ENCODE results near the gene MACROD2. TPM values are rescaled to one million over a fixed set of nuclear protein-coding genes. Genes with fewer than 3 reads are reported as not detected.

MACROD2 gene
- polyA plus RNA-seq, 1 donor from 2014 or later, result 23.2 TPM

DNA sequence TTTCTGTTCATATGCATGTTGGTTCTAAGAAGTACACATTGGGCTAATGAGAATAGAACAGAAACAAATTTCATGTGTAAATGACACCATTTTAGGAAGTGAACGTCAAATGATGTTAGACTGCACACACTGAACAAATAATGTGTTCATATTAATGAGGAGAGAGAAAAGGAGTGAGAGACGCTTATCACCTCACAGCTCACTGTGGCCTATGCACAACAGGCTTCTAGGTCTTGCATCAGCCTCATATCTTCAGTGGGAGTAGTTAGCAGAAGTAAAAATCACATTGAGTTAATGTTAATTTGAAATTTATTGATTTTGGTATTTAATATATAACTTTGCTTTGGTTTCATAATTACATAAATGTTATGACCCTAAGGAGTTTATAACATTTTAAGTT is 454.9 kb downstream of the MACROD2 start:
- Histone ChIP-seq H4K20me1 (ENCODE audit: insufficient read depth) (no peaks in the 10 kb centered on the region), H3K9me2 (ENCODE audit: insufficient read depth, low read length) (no peaks in the 10 kb centered on the region), H3F3A (ENCODE audit: insufficient read depth, low read length, poor library complexity, severe bottlenecking) (no peaks in the 10 kb centered on the region), H3K4me3 (ENCODE audit: low read length) (no peak overlapping the region), H3K27ac (ENCODE audit: low read length) (no peak overlapping the region), H3K27me3 (ENCODE audit: insufficient read depth, low read depth, low read length) (no peaks in the 10 kb centered on the region), H3K9me3 (ENCODE audit: low read length) (no peaks in the 10 kb centered on the region), H2AFZ (ENCODE audit: low read depth, low read length) (no peak overlapping the region), H3K36me3 (ENCODE audit: insufficient read depth, low read length) (no peaks in the 10 kb centered on the region), H3K4me2 (ENCODE audit: low read length) (no peak overlapping the region), H3K79me2 (replicated peaks; ENCODE audit: insufficient read depth, low read length) (no peaks in the 10 kb centered on the region), H3K9ac (ENCODE audit: low read length) (no peak overlapping the region)
- TF ChIP-seq TAF1 (IDR thresholded peaks at IDR 0.05; ENCODE audit: low read depth) (no peak), SMC3 (conservative IDR thresholded peaks at IDR 0.05; ENCODE audit: poor library complexity) (no peak), POLR2AphosphoS5 (IDR thresholded peaks at IDR 0.05) (no peak), MXI1 (conservative IDR thresholded peaks at IDR 0.05; ENCODE audit: poor library complexity, severe bottlenecking) (no peak), REST (IDR thresholded peaks at IDR 0.05; ENCODE audit: borderline replicate concordance) (no peak), EP300 (conservative IDR thresholded peaks at IDR 0.05; ENCODE audit: poor library complexity, severe bottlenecking) (no peak), RAD21 (conservative IDR thresholded peaks at IDR 0.05) (no peak), EZH2 (IDR thresholded peaks at IDR 0.05; ENCODE audit: borderline replicate concordance, insufficient read depth, low read length, poor library complexity, severe bottlenecking) (no peak)
- TF ChIP-seq, protein P1, sequence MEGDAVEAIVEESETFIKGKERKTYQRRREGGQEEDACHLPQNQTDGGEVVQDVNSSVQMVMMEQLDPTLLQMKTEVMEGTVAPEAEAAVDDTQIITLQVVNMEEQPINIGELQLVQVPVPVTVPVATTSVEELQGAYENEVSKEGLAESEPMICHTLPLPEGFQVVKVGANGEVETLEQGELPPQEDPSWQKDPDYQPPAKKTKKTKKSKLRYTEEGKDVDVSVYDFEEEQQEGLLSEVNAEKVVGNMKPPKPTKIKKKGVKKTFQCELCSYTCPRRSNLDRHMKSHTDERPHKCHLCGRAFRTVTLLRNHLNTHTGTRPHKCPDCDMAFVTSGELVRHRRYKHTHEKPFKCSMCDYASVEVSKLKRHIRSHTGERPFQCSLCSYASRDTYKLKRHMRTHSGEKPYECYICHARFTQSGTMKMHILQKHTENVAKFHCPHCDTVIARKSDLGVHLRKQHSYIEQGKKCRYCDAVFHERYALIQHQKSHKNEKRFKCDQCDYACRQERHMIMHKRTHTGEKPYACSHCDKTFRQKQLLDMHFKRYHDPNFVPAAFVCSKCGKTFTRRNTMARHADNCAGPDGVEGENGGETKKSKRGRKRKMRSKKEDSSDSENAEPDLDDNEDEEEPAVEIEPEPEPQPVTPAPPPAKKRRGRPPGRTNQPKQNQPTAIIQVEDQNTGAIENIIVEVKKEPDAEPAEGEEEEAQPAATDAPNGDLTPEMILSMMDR (IDR thresholded peaks at IDR 0.05; ENCODE audit: poor library complexity, severe bottlenecking), result no peak

DNA sequence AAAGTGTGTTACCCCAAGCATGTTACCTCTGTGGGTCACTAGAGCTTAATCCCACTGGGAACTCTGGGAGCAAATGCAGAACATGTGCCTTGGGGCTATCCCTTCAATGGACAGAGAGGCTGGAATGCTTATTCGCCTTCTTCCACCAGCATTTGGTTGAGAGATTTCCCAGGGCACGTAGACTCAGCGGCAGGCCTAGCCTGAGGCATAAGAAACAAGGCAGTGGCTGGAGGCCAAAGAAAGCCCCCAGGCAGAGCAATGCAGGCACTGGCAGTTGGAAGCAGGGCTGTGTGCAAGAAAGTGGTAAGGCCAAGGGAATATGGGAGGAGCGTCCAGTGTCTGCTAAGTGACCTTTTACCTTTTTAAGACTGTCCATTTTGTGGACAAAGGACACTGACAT is 456.1 kb downstream of the MACROD2 start:
- H2AFZ ChIP-seq (ENCODE audit: low read depth, low read length), result no peak overlapping the region
- no peaks in the 10 kb centered on the region for H3K27me3 ChIP-seq (ENCODE audit: insufficient read depth, low read depth, low read length)
- H3K27ac ChIP-seq (ENCODE audit: low read length), result no peak overlapping the region
- no peaks in the 10 kb centered on the region for H3F3A ChIP-seq (ENCODE audit: insufficient read depth, low read length, poor library complexity, severe bottlenecking)
- no peak overlapping the region for H3K4me2 ChIP-seq (ENCODE audit: low read length)
- no peaks in the 10 kb centered on the region for H3K9me3 ChIP-seq (ENCODE audit: low read length)
- TF ChIP-seq TAF1 (IDR thresholded peaks at IDR 0.05; ENCODE audit: low read depth) (no peak), SMC3 (conservative IDR thresholded peaks at IDR 0.05; ENCODE audit: poor library complexity) (no peak), EP300 (conservative IDR thresholded peaks at IDR 0.05; ENCODE audit: poor library complexity, severe bottlenecking) (no peak), POLR2AphosphoS5 (IDR thresholded peaks at IDR 0.05) (no peak), EZH2 (IDR thresholded peaks at IDR 0.05; ENCODE audit: borderline replicate concordance, insufficient read depth, low read length, poor library complexity, severe bottlenecking) (no peak), RAD21 (conservative IDR thresholded peaks at IDR 0.05) (no peak), REST (IDR thresholded peaks at IDR 0.05; ENCODE audit: borderline replicate concordance) (no peak), MXI1 (conservative IDR thresholded peaks at IDR 0.05; ENCODE audit: poor library complexity, severe bottlenecking) (no peak)
- TF ChIP-seq, protein P1 (IDR thresholded peaks at IDR 0.05; ENCODE audit: poor library complexity, severe bottlenecking), result no peak
- no peaks in the 10 kb centered on the region for H3K79me2 ChIP-seq (replicated peaks; ENCODE audit: insufficient read depth, low read length)
- no peaks in the 10 kb centered on the region for H4K20me1 ChIP-seq (ENCODE audit: insufficient read depth)
- H3K9me2 ChIP-seq (ENCODE audit: insufficient read depth, low read length), result no peaks in the 10 kb centered on the region
- H3K9ac ChIP-seq (ENCODE audit: low read length), result no peak overlapping the region
- H3K4me3 ChIP-seq (ENCODE audit: low read length), result no peak overlapping the region
- no peaks in the 10 kb centered on the region for H3K36me3 ChIP-seq (ENCODE audit: insufficient read depth, low read length)
